ENCODE measurements around the gene COL18A1. TPM values are rescaled to one million over a fixed set of nuclear protein-coding genes. Genes with fewer than 3 reads are reported as not detected.

Gene COL18A1
- total RNA-seq, 1 donor from 2014 or later = 44.2 TPM

GRCh38 chr21:45418301-45419071, 13.5 kb downstream of the COL18A1 start:
- intact Hi-C loops (cut with DNase I) = no loop called here
- DNase-seq (peak; percentile 36), ATAC-seq (ENCODE audit: poor library complexity) (no peak)

GRCh38 chr21:45419162-45419561, 14.2 kb downstream of the COL18A1 start:
- intact Hi-C loops (cut with DNase I) = no loop called here
- ATAC-seq (ENCODE audit: poor library complexity) (no peak), DNase-seq (peak; percentile 26)

GRCh38 chr21:45420061-45421041, 15.4 kb downstream of the COL18A1 start:
- ATAC-seq (ENCODE audit: poor library complexity) (peak; percentile 80), DNase-seq (peak; percentile 74)
- intact Hi-C loops (cut with DNase I) = no loop called here

GRCh38 chr21:45421071-45421845, 16.3 kb downstream of the COL18A1 start:
- ATAC-seq (ENCODE audit: poor library complexity) (peak; percentile 12), DNase-seq (peak; percentile 43)
- intact Hi-C loops (cut with DNase I) = no loop called here

- intact Hi-C loops (cut with DNase I) = no loop called here
Observed at GRCh38 chr21:45421846-45422775, 17.1 kb downstream of the COL18A1 start.

GRCh38 chr21:45423201-45423955, 18.4 kb downstream of the COL18A1 start:
- intact Hi-C loops (cut with DNase I) = no loop called here
- DNase-seq = peak; percentile 41
- no peak for ATAC-seq (ENCODE audit: poor library complexity)

More at GRCh38 chr21:45421846-45422775, 17.1 kb downstream of the COL18A1 start:
- ATAC-seq (ENCODE audit: poor library complexity) (no peak), DNase-seq (peak; percentile 33)

- DNase-seq (peak; percentile 35), ATAC-seq (ENCODE audit: poor library complexity) (no peak)
- intact Hi-C loops (cut with DNase I) = no loop called here
Observed at GRCh38 chr21:45423968-45424853, 19.2 kb downstream of the COL18A1 start.

GRCh38 chr21:45424854-45425795, 20.2 kb downstream of the COL18A1 start:
- DNase-seq (no peak), ATAC-seq (ENCODE audit: poor library complexity) (no peak)
- intact Hi-C loops (cut with DNase I) = no loop called here

GRCh38 chr21:45427331-45428271, 22.6 kb downstream of the COL18A1 start:
- no peak for DNase-seq
- intact Hi-C loops (cut with DNase I) = no loop called here
- ATAC-seq (ENCODE audit: poor library complexity) = peak; percentile 40

- ATAC-seq (ENCODE audit: poor library complexity) (no peak), DNase-seq (no peak)
- intact Hi-C loops (cut with DNase I) = no loop called here
Observed at GRCh38 chr21:45428534-45428933, 23.6 kb downstream of the COL18A1 start.

- no peak for DNase-seq
- ATAC-seq (ENCODE audit: poor library complexity) = no peak
- intact Hi-C loops (cut with DNase I) = loop anchor here (10.0 kb wide), 1 partner anchor 275 kb away; no protein-coding TSS in a partner anchor
Observed at GRCh38 chr21:45429221-45430175, 24.5 kb downstream of the COL18A1 start.

GRCh38 chr21:45430521-45431501, 25.8 kb downstream of the COL18A1 start:
- ATAC-seq (ENCODE audit: poor library complexity) = no peak
- no peak for DNase-seq
- intact Hi-C loops (cut with DNase I) = loop anchor here (10.0 kb wide), 1 partner anchor 276 kb away; no protein-coding TSS in a partner anchor
